Gastrocnemius medialis (tissue), 4 donors: Measurements from ENCODE around the gene SLC6A2.

ENCODE experiments used
- POLR2A ChIP-seq, 2 donors: fragments of 450-650 bp; IDR thresholded peaks; one replicate each; pipeline ENCODE4 v1.6.1; 2017; ENCODE audit warnings: antibody characterized with exemption in 2 of 2, mild to moderate bottlenecking in 2 of 2, moderate library complexity in 2 of 2
- TF ChIP-seq, protein P1 (sequence below), 5 experiments: fragments of 450-650 bp in 3 of 5; fragments of 200-600 bp in 2 of 5; sonication (generic) in 2 of 5; IDR thresholded peaks in 4 of 5; conservative IDR thresholded peaks in 1 of 5; 1 replicate in 4 of 5; 2 replicates in 1 of 5; pipeline ENCODE4 v1.5.1; 2016 to 2019; ENCODE audit warnings: antibody characterized with exemption in 5 of 5, mild to moderate bottlenecking in 3 of 5, moderate library complexity in 3 of 5

DNA sequence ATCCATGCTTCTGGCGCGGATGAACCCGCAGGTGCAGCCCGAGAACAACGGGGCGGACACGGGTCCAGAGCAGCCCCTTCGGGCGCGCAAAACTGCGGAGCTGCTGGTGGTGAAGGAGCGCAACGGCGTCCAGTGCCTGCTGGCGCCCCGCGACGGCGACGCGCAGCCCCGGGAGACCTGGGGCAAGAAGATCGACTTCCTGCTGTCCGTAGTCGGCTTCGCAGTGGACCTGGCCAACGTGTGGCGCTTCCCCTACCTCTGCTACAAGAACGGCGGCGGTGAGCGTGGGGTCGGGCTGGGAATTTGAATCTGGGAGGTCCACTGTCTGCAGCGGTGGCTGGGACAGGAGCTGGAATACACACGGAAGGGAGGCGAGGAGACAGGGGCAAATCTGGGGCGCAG lies 904 bp downstream of the SLC6A2 start:
- TF ChIP-seq, protein P1, sequence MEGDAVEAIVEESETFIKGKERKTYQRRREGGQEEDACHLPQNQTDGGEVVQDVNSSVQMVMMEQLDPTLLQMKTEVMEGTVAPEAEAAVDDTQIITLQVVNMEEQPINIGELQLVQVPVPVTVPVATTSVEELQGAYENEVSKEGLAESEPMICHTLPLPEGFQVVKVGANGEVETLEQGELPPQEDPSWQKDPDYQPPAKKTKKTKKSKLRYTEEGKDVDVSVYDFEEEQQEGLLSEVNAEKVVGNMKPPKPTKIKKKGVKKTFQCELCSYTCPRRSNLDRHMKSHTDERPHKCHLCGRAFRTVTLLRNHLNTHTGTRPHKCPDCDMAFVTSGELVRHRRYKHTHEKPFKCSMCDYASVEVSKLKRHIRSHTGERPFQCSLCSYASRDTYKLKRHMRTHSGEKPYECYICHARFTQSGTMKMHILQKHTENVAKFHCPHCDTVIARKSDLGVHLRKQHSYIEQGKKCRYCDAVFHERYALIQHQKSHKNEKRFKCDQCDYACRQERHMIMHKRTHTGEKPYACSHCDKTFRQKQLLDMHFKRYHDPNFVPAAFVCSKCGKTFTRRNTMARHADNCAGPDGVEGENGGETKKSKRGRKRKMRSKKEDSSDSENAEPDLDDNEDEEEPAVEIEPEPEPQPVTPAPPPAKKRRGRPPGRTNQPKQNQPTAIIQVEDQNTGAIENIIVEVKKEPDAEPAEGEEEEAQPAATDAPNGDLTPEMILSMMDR (IDR thresholded peaks at IDR 0.05 in 4 of 5, conservative IDR thresholded peaks at IDR 0.05 in 1 of 5) = no peak
- no peak for TF ChIP-seq POLR2A (IDR thresholded peaks at IDR 0.05)
